IMR-90 (cell line): ENCODE measurements around the gene FOXP4. TPM values are rescaled to one million over a fixed set of nuclear protein-coding genes. Genes with fewer than 3 reads are reported as not detected.

Experiments used
- ATAC-seq: fragments of 200-7000 bp; cut with Tn5 transposase; 2 replicates; pipeline ENCODE4 v1.9.1; 2020; ENCODE audit warnings: low read depth, mild to moderate bottlenecking, moderate library complexity
- BruUV-seq: library from RNA; stranded (reverse); fragments of 400-500 nt; replicated peaks from 2 replicates; lab custom pipeline; 2021; lab: Mats Ljungman, UMichigan
- CTCF ChIA-PET: fragments of 300-600 bp; formaldehyde crosslinking; extraction: SDS; loops from one replicate; lab custom pipeline; 2021; ENCODE audit warnings: antibody characterized with exemption; lab: Yijun Ruan, JAX
- POLR2A ChIA-PET: fragments of 300-600 bp; sonication (Branson Sonifier 250); formaldehyde crosslinking; loops from one replicate; lab custom pipeline; 2022; ENCODE audit warnings: antibody characterized with exemption; ENCODE audit not compliant: unreplicated experiment; lab: Charles Lee
- DNase-seq: peaks from one replicate; pipeline ENCODE4 v3.0.0; 2013
- H2AFZ ChIP-seq: replicated peaks from 2 replicates; pipeline ENCODE3; 2013; ENCODE audit warnings: low read length, mild to moderate bottlenecking; ENCODE audit not compliant: poor library complexity
- H2AK5ac ChIP-seq: 2 replicates; pipeline ENCODE4 v1.6.1; 2013; ENCODE audit warnings: low read depth, low read length, inconsistent platforms
- H2AK9ac ChIP-seq: replicated peaks from 2 replicates; pipeline ENCODE3; 2013; ENCODE audit warnings: mild to moderate bottlenecking, low read depth, low read length, moderate library complexity; ENCODE audit not compliant: poor library complexity
- H2BK120ac ChIP-seq: 2 replicates; pipeline ENCODE4 v1.6.1; 2013; ENCODE audit warnings: low read depth, low read length, inconsistent platforms
- H2BK15ac ChIP-seq: 3 replicates; pipeline ENCODE4 v1.6.1; 2013; ENCODE audit warnings: low read depth, low read length, inconsistent platforms
- H2BK20ac ChIP-seq: 2 replicates; pipeline ENCODE4 v1.6.1; 2013; ENCODE audit warnings: low read depth, mild to moderate bottlenecking, inconsistent platforms, low read length, moderate library complexity
- H2BK5ac ChIP-seq: 2 replicates; pipeline ENCODE4 v1.6.1; 2013; ENCODE audit warnings: mild to moderate bottlenecking, low read depth, low read length, inconsistent platforms; ENCODE audit not compliant: poor library complexity, severe bottlenecking
- H3K14ac ChIP-seq: replicated peaks from 2 replicates; pipeline ENCODE4 v1.6.1; 2013; ENCODE audit warnings: low read depth, low read length, inconsistent platforms
- H3K18ac ChIP-seq: 2 replicates; pipeline ENCODE4 v1.6.1; 2013; ENCODE audit warnings: low read depth, low read length, control low read depth
- H3K23ac ChIP-seq: 2 replicates; pipeline ENCODE4 v1.6.1; 2013; ENCODE audit warnings: low read depth, low read length, inconsistent platforms
- H3K27ac ChIP-seq: 2 replicates; pipeline ENCODE4 v1.5.1; 2013; ENCODE audit warnings: mild to moderate bottlenecking, control low read depth, low read length; ENCODE audit not compliant: insufficient read depth
- H3K27me3 ChIP-seq: 2 replicates; pipeline ENCODE4 v1.6.1; 2013; ENCODE audit warnings: low read length; ENCODE audit not compliant: control insufficient read depth, insufficient read depth
- H3K36me3 ChIP-seq: 2 replicates; pipeline ENCODE4 v1.6.1; 2013; ENCODE audit warnings: low read length, mixed read lengths; ENCODE audit not compliant: control insufficient read depth, insufficient read depth
- H3K4ac ChIP-seq: 2 replicates; pipeline ENCODE4 v1.6.1; 2013; ENCODE audit warnings: low read depth, low read length, inconsistent platforms
- H3K4me1 ChIP-seq: 2 replicates; pipeline ENCODE4 v1.6.1; 2013; ENCODE audit warnings: low read length, mixed read lengths; ENCODE audit not compliant: control insufficient read depth, insufficient read depth
- H3K4me2 ChIP-seq: 2 replicates; pipeline ENCODE4 v1.6.1; 2013; ENCODE audit warnings: low read depth, mild to moderate bottlenecking, control low read depth, low read length, moderate library complexity
- H3K4me3 ChIP-seq: 2 replicates; pipeline ENCODE4 v1.5.1; 2013; ENCODE audit warnings: low read depth, mild to moderate bottlenecking, control low read depth, low read length, moderate library complexity; ENCODE audit not compliant: insufficient read depth
- H3K56ac ChIP-seq: 2 replicates; pipeline ENCODE4 v1.6.1; 2013; ENCODE audit warnings: low read length, inconsistent platforms; ENCODE audit not compliant: insufficient read depth; ENCODE audit errors: extremely low read depth
- H3K79me1 ChIP-seq, 2 experiments: 2 replicates each; pipeline ENCODE4 v1.6.1; 2013; ENCODE audit warnings: low read length in 2 of 2, inconsistent platforms in 1 of 2, low read depth in 1 of 2
- H3K9ac ChIP-seq: 2 replicates; pipeline ENCODE4 v1.6.1; 2013; ENCODE audit warnings: low read depth, low read length, control low read depth
- H3K9me1 ChIP-seq: 2 replicates; pipeline ENCODE4 v1.6.1; 2013; ENCODE audit warnings: low read length, inconsistent platforms; ENCODE audit not compliant: insufficient read depth
- H3K9me3 ChIP-seq: 2 replicates; pipeline ENCODE4 v1.6.1; 2013; ENCODE audit warnings: low read length; ENCODE audit not compliant: control insufficient read depth, insufficient read depth
- H4K20me1 ChIP-seq: 2 replicates; pipeline ENCODE4 v1.6.1; 2013; ENCODE audit warnings: low read length, inconsistent platforms; ENCODE audit not compliant: insufficient read depth
- H4K5ac ChIP-seq: 2 replicates; pipeline ENCODE4 v1.6.1; 2013; ENCODE audit warnings: mild to moderate bottlenecking, low read depth, low read length, control low read depth
- H4K8ac ChIP-seq, 2 experiments: 2 replicates each; pipeline ENCODE4 v1.6.1; 2013; ENCODE audit warnings: low read depth in 2 of 2, low read length in 2 of 2, control low read depth in 1 of 2, inconsistent platforms in 1 of 2
- H4K91ac ChIP-seq: 2 replicates; pipeline ENCODE4 v1.6.1; 2013; ENCODE audit warnings: low read depth, low read length, inconsistent platforms; ENCODE audit not compliant: insufficient read depth
- BHLHE40 ChIP-seq: fragments of 150-350 bp; IDR thresholded peaks from 2 replicates; pipeline ENCODE4 v1.6.1; 2016; ENCODE audit warnings: mild to moderate bottlenecking, low read depth, low read length
- CEBPB ChIP-seq: IDR thresholded peaks from 2 replicates; pipeline ENCODE4 v1.6.1; 2012; ENCODE audit warnings: low read depth, low read length, improper control_type of control experiment
- CHD1 ChIP-seq: IDR thresholded peaks from 2 replicates; pipeline ENCODE4 v1.6.1; 2012; ENCODE audit warnings: low read depth, low read length, improper control_type of control experiment
- ELK1 ChIP-seq: fragments of 150-350 bp; IDR thresholded peaks from 2 replicates; pipeline ENCODE4 v1.6.1; 2016; ENCODE audit warnings: low read depth, mild to moderate bottlenecking, low read length, moderate library complexity, borderline replicate concordance
- FOS ChIP-seq: fragments of 150-350 bp; IDR thresholded peaks from 2 replicates; pipeline ENCODE4 v1.6.1; 2016; ENCODE audit warnings: low read depth, low read length
- MAFK ChIP-seq: IDR thresholded peaks from 2 replicates; pipeline ENCODE4 v1.6.1; 2012; ENCODE audit warnings: low read depth, low read length, improper control_type of control experiment
- MAZ ChIP-seq: IDR thresholded peaks from 2 replicates; pipeline ENCODE4 v1.6.1; 2012; ENCODE audit warnings: low read depth, mild to moderate bottlenecking, low read length, improper control_type of control experiment, moderate library complexity, borderline replicate concordance
- MXI1 ChIP-seq: IDR thresholded peaks from 2 replicates; pipeline ENCODE4 v1.6.1; 2012; ENCODE audit warnings: low read depth, mild to moderate bottlenecking, low read length, moderate library complexity, borderline replicate concordance
- NFE2L2 ChIP-seq: fragments of 150-350 bp; IDR thresholded peaks from 2 replicates; pipeline ENCODE4 v1.6.1; 2016; ENCODE audit warnings: low read depth, mild to moderate bottlenecking, low read length
- POLR2A ChIP-seq: IDR thresholded peaks from 2 replicates; pipeline ENCODE4 v1.6.1; 2012; ENCODE audit warnings: mild to moderate bottlenecking, low read depth, low read length
- RAD21 ChIP-seq: IDR thresholded peaks from 2 replicates; pipeline ENCODE4 v1.6.1; 2012; ENCODE audit warnings: low read length, improper control_type of control experiment
- RCOR1 ChIP-seq: IDR thresholded peaks from 2 replicates; pipeline ENCODE4 v1.6.1; 2012; ENCODE audit warnings: mild to moderate bottlenecking, low read length, improper control_type of control experiment; ENCODE audit not compliant: insufficient replicate concordance
- RFX5 ChIP-seq: IDR thresholded peaks from 2 replicates; pipeline ENCODE4 v1.8.0; 2012; ENCODE audit warnings: low read depth, mild to moderate bottlenecking, low read length, moderate library complexity
- SMC3 ChIP-seq: fragments of 150-350 bp; IDR thresholded peaks from 2 replicates; pipeline ENCODE4 v1.6.1; 2016; ENCODE audit warnings: low read depth, mild to moderate bottlenecking, antibody characterized with exemption, low read length, moderate library complexity
- WGBS, 2 experiments: methylation state at CpG; one replicate each; pipeline versions ENCODE4 v1.1.5 to v1.1.7; 2013; ENCODE audit warnings: missing lambda C conversion rate in 2 of 2; ENCODE audit not compliant: insufficient read length in 1 of 2; ENCODE audit errors: extremely low coverage in 2 of 2; 5-methylcytosine and 5-hydroxymethylcytosine counted together
- dilution Hi-C: fragments of 300-500 bp; cut with HindIII; formaldehyde crosslinking; loops from one replicate; pipeline ENCODE4 v1.14.3; 2018; ENCODE audit warnings: low sequenced_read_pairs; ENCODE audit not compliant: unreplicated experiment
- in situ Hi-C: fragments of 300-500 bp; cut with MboI; formaldehyde crosslinking; loops from 3 replicates; pipeline ENCODE4 v1.14.3; 2019; ENCODE audit warnings: low sequenced_read_pairs, inconsistent platforms, mixed read lengths
- intact Hi-C: fragments of 100-400 bp; cut with micrococcal nuclease; formaldehyde crosslinking; loops from 2 replicates; pipeline ENCODE4 v1.10.0; 2022
- polyA plus RNA-seq, 3 experiments: library from polyadenylated mRNA; depleted of rRNA; stranded (reverse); fragments of >200 nt; gene quantifications; 2 replicates each; pipeline ENCODE4 v1.2.3, GENCODE V29; 2012; ENCODE audit warnings: low replicate concordance in 1 of 3
- total RNA-seq: library from RNA; depleted of rRNA; stranded (reverse); fragments of >200 nt; gene quantifications from 2 replicates; pipeline ENCODE4 v1.2.3, GENCODE V29; 2012
- TF ChIP-seq, protein P1 (sequence below): fragments of 150-350 bp; IDR thresholded peaks from 2 replicates; pipeline ENCODE4 v1.6.1; 2017; ENCODE audit warnings: mild to moderate bottlenecking, antibody characterized with exemption, low read length, low read depth
- TF ChIP-seq, protein P2 (sequence below): conservative IDR thresholded peaks from 2 replicates; pipeline ENCODE4 v1.5.1; 2012; ENCODE audit warnings: mild to moderate bottlenecking, low read depth, low read length, improper control_type of control experiment

Gene FOXP4
- total and polyA plus RNA-seq, 2 of the 4 experiments (the other 2 are of a cell fraction): 0.72 to 9.5 TPM

DNA sequence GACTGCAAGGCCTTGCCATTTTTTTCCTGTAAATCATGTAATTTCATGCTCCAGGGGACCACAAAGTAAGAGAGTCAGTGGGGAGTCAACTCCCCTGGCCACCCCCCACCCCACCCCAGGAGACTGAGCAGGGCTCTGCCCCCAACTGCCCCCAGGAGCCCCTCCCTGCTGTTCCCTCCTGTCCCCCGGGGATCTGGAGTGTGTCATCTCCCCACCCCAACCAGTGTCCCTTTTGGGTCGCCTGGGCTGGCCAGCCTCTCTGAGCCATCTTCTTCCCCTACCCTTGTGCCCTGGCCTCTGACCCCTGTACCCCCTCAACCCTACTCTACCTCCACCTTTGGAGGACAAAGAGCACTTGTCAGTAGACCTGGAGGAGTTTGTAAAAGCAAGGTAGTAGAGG lies 29.4 kb downstream of the FOXP4 start:
- ATAC-seq (no peak), DNase-seq (no peak)
- dilution Hi-C loops: no loop called here
- POLR2A ChIA-PET: no interaction called here
- no peak overlapping the region for H3K4ac ChIP-seq
- H3K9me3 ChIP-seq: no peaks in the 10 kb centered on the region
- no CpG with 5 or more reads among the region's 2 CpGs for WGBS, 2 experiments
- H4K20me1 ChIP-seq: peaks cover 4% of the 10 kb centered on the region; the same call in 1 of the 2 replicates
- peaks cover 3% of the 10 kb centered on the region; the same call in 1 of the 2 replicates for H3K36me3 ChIP-seq
- no TSS peak for BruUV-seq
- in situ Hi-C loops: no loop called here
- H3K79me1 ChIP-seq: peaks cover 9 to 36% of the 10 kb centered on the region in 2 experiments
- H3K9ac ChIP-seq: no peak overlapping the region
- no peak overlapping the region for H2BK20ac ChIP-seq
- H4K5ac ChIP-seq: no peak overlapping the region
- peaks cover 17% of the 10 kb centered on the region for H3K4me1 ChIP-seq
- no peak overlapping the region for H2AK9ac ChIP-seq
- no peak overlapping the region for H3K18ac ChIP-seq
- H2BK15ac ChIP-seq: no peak overlapping the region
- no peak overlapping the region for H3K14ac ChIP-seq
- H4K91ac ChIP-seq: no peak overlapping the region
- no peak overlapping the region for H2BK5ac ChIP-seq
- no peak overlapping the region for H4K8ac ChIP-seq
- no peak overlapping the region for H2AFZ ChIP-seq
- no peak overlapping the region for H3K4me3 ChIP-seq
- no peak overlapping the region for H3K4me2 ChIP-seq
- H3K27me3 ChIP-seq: no peaks in the 10 kb centered on the region
- no peak overlapping the region for H3K23ac ChIP-seq
- H2AK5ac ChIP-seq: no peak overlapping the region
- CTCF ChIA-PET: no interaction called here
- peaks cover 15% of the 10 kb centered on the region for H3K9me1 ChIP-seq
- intact Hi-C loops: no loop called here
- no peak for TF ChIP-seq BHLHE40
- TF ChIP-seq CHD1: no peak
- TF ChIP-seq, protein P1, sequence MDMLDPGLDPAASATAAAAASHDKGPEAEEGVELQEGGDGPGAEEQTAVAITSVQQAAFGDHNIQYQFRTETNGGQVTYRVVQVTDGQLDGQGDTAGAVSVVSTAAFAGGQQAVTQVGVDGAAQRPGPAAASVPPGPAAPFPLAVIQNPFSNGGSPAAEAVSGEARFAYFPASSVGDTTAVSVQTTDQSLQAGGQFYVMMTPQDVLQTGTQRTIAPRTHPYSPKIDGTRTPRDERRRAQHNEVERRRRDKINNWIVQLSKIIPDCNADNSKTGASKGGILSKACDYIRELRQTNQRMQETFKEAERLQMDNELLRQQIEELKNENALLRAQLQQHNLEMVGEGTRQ: no peak
- TF ChIP-seq MXI1: no peak
- TF ChIP-seq SMC3: no peak
- no peak for TF ChIP-seq RCOR1
- no peak for TF ChIP-seq RAD21
- no peak for TF ChIP-seq MAFK
- no peak for TF ChIP-seq FOS
- TF ChIP-seq ELK1: no peak
- no peak for TF ChIP-seq MAZ
- no peak for TF ChIP-seq NFE2L2
- no peak for TF ChIP-seq RFX5
- no peak for TF ChIP-seq POLR2A
- no peak for TF ChIP-seq CEBPB
- TF ChIP-seq, protein P2, sequence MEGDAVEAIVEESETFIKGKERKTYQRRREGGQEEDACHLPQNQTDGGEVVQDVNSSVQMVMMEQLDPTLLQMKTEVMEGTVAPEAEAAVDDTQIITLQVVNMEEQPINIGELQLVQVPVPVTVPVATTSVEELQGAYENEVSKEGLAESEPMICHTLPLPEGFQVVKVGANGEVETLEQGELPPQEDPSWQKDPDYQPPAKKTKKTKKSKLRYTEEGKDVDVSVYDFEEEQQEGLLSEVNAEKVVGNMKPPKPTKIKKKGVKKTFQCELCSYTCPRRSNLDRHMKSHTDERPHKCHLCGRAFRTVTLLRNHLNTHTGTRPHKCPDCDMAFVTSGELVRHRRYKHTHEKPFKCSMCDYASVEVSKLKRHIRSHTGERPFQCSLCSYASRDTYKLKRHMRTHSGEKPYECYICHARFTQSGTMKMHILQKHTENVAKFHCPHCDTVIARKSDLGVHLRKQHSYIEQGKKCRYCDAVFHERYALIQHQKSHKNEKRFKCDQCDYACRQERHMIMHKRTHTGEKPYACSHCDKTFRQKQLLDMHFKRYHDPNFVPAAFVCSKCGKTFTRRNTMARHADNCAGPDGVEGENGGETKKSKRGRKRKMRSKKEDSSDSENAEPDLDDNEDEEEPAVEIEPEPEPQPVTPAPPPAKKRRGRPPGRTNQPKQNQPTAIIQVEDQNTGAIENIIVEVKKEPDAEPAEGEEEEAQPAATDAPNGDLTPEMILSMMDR: no peak
- no peak overlapping the region for H2BK120ac ChIP-seq
- H3K27ac ChIP-seq: no peak overlapping the region
- H3K56ac ChIP-seq: no peak overlapping the region
